T-helper 1 cell treated with Interleukin-12 subunit alpha and Interleukin-12 subunit beta and Interleukin-4 antibody, amounts not matched to agents 30 ng/mL and 1 ng/mL, for 36 hours (primary cell): ENCODE measurements around the gene PCDHA12. TPM values are rescaled to one million over a fixed set of nuclear protein-coding genes. Genes with fewer than 3 reads are reported as not detected.

Source experiments
- intact Hi-C: fragments of 100-400 bp; cut with micrococcal nuclease; formaldehyde crosslinking; loops from one replicate; pipeline ENCODE4 v1.15.1; 2024
- total RNA-seq: library from RNA; stranded (reverse); gene quantifications from 2 replicates; pipeline ENCODE4 v1.2.3, GENCODE V29; 2022

PCDHA12 gene
- total RNA-seq: not detected in 2 replicates

- intact Hi-C loops: no loop called here
These were observed at the start of gene PCDHA12 for GRCh38 chr5:140875085-140876065. Gene PCDHA12, plus strand, starts transcription at chr5:140875308. Its CDS starts 165 bp downstream, at chr5:140875473.

- intact Hi-C loops: loop anchor here (2.0 to 10.0 kb wide), 2 partner anchors 23 to 537 kb away; partner anchors contain the start of gene PCDHGA5
These were observed 47.3 kb upstream of the PCDHA12 start, which contains the start of gene PCDHA6 for GRCh38 chr5:140827704-140828361. Gene PCDHA6, plus strand, starts transcription at chr5:140827960. Its CDS starts 132 bp downstream, at chr5:140828092.

- intact Hi-C loops: loop anchor here (10.0 kb wide), 1 partner anchor 536 kb away; the partner anchor contains the start of gene PCDHGA5
These were observed 46.8 kb upstream of the PCDHA12 start for GRCh38 chr5:140828362-140828737.

GRCh38 chr5:140829511-140830501 lies 45.3 kb upstream of the PCDHA12 start:
- intact Hi-C loops: loop anchor here (5.0 to 10.0 kb wide), 2 partner anchors 38 to 535 kb away; partner anchors contain the start of genes PCDHA2 and PCDHGA5

- intact Hi-C loops: loop anchor here (5.0 kb wide), 1 partner anchor 42 kb away; the partner anchor contains the start of gene PCDHA2
These were observed 41.1 kb upstream of the PCDHA12 start, which contains the start of gene PCDHA7 for GRCh38 chr5:140833993-140834392. Gene PCDHA7, plus strand, starts transcription at chr5:140834269. Its CDS starts 115 bp downstream, at chr5:140834384.

GRCh38 chr5:140834439-140835008 lies 40.6 kb upstream of the PCDHA12 start:
- intact Hi-C loops: loop anchor here (5.0 kb wide), 1 partner anchor 42 kb away; the partner anchor contains the start of gene PCDHA2

- intact Hi-C loops: no loop called here
These were observed 39.2 kb upstream of the PCDHA12 start for GRCh38 chr5:140835622-140836510.

- intact Hi-C loops: loop anchor here (2.0 to 10.0 kb wide), 5 partner anchors 39 to 584 kb away; partner anchors contain the start of genes PCDHA1, PCDHA3, PCDHB16 and PCDHB9
These were observed 33.8 kb upstream of the PCDHA12 start, which contains the start of gene PCDHA8 for GRCh38 chr5:140840978-140841962. Gene PCDHA8, plus strand, starts transcription at chr5:140841187. Its CDS starts 135 bp downstream, at chr5:140841322.

GRCh38 chr5:140842798-140843733 lies 32.0 kb upstream of the PCDHA12 start:
- intact Hi-C loops: loop anchor here (5.0 to 10.0 kb wide), 4 partner anchors 41 to 582 kb away; partner anchors contain the start of genes PCDHA3, PCDHB16, PCDHB9 and PCDHGA11

GRCh38 chr5:140848139-140849102 lies 26.7 kb upstream of the PCDHA12 start, which contains the start of gene PCDHA9:
Gene PCDHA9, plus strand, starts transcription at chr5:140848382. Its CDS starts 114 bp downstream, at chr5:140848496.
- intact Hi-C loops: loop anchor here (10.0 kb wide), 3 partner anchors 336 to 576 kb away; partner anchors contain the start of genes PCDHB16, PCDHB9 and PCDHGA11

GRCh38 chr5:140849831-140850634 lies 25.1 kb upstream of the PCDHA12 start:
- intact Hi-C loops: loop anchor here (10.0 kb wide), 3 partner anchors 335 to 575 kb away; partner anchors contain the start of genes PCDHB16, PCDHB9 and PCDHGA11

GRCh38 chr5:140855772-140856674 lies 19.1 kb upstream of the PCDHA12 start, which contains the start of gene PCDHA10:
Gene PCDHA10, plus strand, starts transcription at chr5:140855897. Its CDS starts 152 bp downstream, at chr5:140856049.
- intact Hi-C loops: no loop called here
